ENCODE results near the gene ABLIM1. TPM values are rescaled to one million over a fixed set of nuclear protein-coding genes. Genes with fewer than 3 reads are reported as not detected.

ABLIM1 gene
- total and polyA plus RNA-seq, 8 donors = 13.3 to 44.5 (median 33.3) TPM

GRCh38 chr10:114632869-114633715 lies 25.0 kb downstream of the ABLIM1 start:
- no peaks in the 10 kb centered on the region for H3K9me3 ChIP-seq
- no peak for TF ChIP-seq CTCF (IDR thresholded peaks at IDR 0.05)
- peak overlapping the region in 3 of 4 donors; percentile 68 to 88 (median 81) for H3K27ac ChIP-seq
- H3K27me3 ChIP-seq = no peaks in the 10 kb centered on the region
- peak overlapping the region in 1 of 4 donors; percentile 65 for H3K4me3 ChIP-seq
- ATAC-seq (peak in 3 of 4 donors; percentile 16 to 46 (median 38)), FAIRE-seq (no peak), DNase-seq (peak in 1 of 6 donors; percentile 15)
- WGBS, 2 donors = 73 to 75% methylated on average over 13 of the region's 13 CpGs
- H3K36me3 ChIP-seq = no peaks in the 10 kb centered on the region
- intact Hi-C loops (cut with DNase I) = no loop called here
- H3K4me1 ChIP-seq = peaks cover 7 to 12% (median 11%) of the 10 kb centered on the region in 3 donors

GRCh38 chr10:114631666-114632417 lies 26.2 kb downstream of the ABLIM1 start:
- peak; percentile 40 to 78 (median 48) for DNase-seq
- no peaks in the 10 kb centered on the region for H3K27me3 ChIP-seq

GRCh38 chr10:114631090-114631665 lies 26.9 kb downstream of the ABLIM1 start:
- Histone ChIP-seq H3K9me3 (no peaks in the 10 kb centered on the region), H3K4me3 (peak overlapping the region; percentile 29 to 65 (median 48)), H3K36me3 (no peaks in the 10 kb centered on the region), H3K27me3 (no peaks in the 10 kb centered on the region), H3K4me1 (peaks cover 10 to 12% (median 11%) of the 10 kb centered on the region in 3 donors), H3K27ac (peak overlapping the region in 3 of 4 donors; percentile 68 to 88 (median 81))
- ATAC-seq = peak in 1 of 4 donors; percentile 7
- intact Hi-C loops (cut with DNase I) = no loop called here
- no peak for TF ChIP-seq CTCF (IDR thresholded peaks at IDR 0.05)
- DNase-seq = no peak
- 55 to 59% methylated on average over 9 of the region's 9 CpGs for WGBS, 2 donors
- no peak for FAIRE-seq

More at GRCh38 chr10:114631666-114632417, 26.2 kb downstream of the ABLIM1 start:
- peak overlapping the region; percentile 29 to 65 (median 48) for H3K4me3 ChIP-seq
- peak overlapping the region in 3 of 4 donors; percentile 68 to 88 (median 81) for H3K27ac ChIP-seq
- intact Hi-C loops (cut with DNase I) = no loop called here
- no peaks in the 10 kb centered on the region for H3K36me3 ChIP-seq
- no peak for FAIRE-seq
- no peaks in the 10 kb centered on the region for H3K9me3 ChIP-seq
- ATAC-seq = peak; percentile 62 to 79 (median 74)
- peaks cover 10 to 12% (median 11%) of the 10 kb centered on the region in 3 donors for H3K4me1 ChIP-seq
- WGBS, 2 donors = 1 to 3% methylated on average over 53 of the region's 53 CpGs
- no peak for TF ChIP-seq CTCF (IDR thresholded peaks at IDR 0.05)

GRCh38 chr10:114629824-114630730 lies 28.0 kb downstream of the ABLIM1 start:
- no peak for DNase-seq
- no peak for FAIRE-seq
- Histone ChIP-seq H3K9me3 (no peaks in the 10 kb centered on the region), H3K27me3 (no peaks in the 10 kb centered on the region), H3K36me3 (no peaks in the 10 kb centered on the region), H3K4me3 (peak overlapping the region in 2 of 4 donors; percentile 60 to 65), H3K4me1 (peaks cover 6 to 11% (median 10%) of the 10 kb centered on the region in 3 donors), H3K27ac (peak overlapping the region in 2 of 4 donors; percentile 81 to 88)
- no peak for ATAC-seq
- intact Hi-C loops (cut with DNase I) = no loop called here
- 59 to 61% methylated on average over 4 of the region's 4 CpGs for WGBS, 2 donors
- TF ChIP-seq CTCF (IDR thresholded peaks at IDR 0.05) = no peak

All from pancreas (tissue), 10 donors.